ENCODE data around the gene ANK3.

The ANK3 gene

DNA sequence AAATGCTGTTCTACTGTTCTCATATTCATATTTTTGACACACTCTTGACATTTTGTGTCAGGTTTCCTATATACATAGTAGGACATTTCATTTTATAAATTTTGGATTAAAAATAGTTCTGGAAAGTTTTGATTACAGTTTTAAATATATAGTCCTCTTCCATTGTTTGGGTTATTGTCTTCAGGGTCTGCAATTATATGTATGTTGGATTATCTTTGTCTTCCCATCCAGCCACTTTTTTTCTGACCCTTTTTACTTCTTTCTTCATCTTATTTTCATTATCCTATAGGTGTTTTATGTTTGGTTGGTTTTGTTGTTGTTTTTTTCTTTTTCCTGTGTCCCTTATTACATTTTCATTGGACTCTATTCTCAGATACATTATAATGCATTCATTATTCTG is 412.2 kb downstream of the ANK3 start:
- no peak for DNase-seq (ENCODE audit: low read depth, low spot score)

GRCh38 chr10:59976909-59977308 is 412.8 kb downstream of the ANK3 start:
- DNase-seq (ENCODE audit: low read depth, low spot score), result no peak
